ENCODE data around the gene PCDHB15. TPM values are rescaled to one million over a fixed set of nuclear protein-coding genes. Genes with fewer than 3 reads are reported as not detected.

The PCDHB15 gene
- total RNA-seq, 1 experiment from 2014 or later = 7.0 TPM

DNA sequence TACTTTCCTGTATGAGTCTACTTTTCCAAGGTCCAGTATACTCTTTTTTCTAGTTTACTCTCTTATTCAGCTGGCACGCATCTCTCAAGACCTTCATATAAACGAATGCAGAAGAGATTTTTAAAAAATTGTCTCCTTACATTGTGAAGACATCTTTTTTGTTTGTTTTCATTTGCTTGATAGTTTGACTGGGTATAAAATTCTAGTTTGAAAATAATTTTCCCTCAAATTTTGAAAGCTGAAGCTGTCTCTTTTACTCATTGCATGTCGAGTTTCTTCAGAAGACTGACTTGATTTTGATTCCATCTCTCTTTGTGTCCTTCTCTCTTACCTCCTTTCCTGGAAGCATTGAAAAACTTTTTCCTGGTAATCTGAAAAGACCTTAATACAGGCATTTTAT is 48.8 kb upstream of the PCDHB15 start:
- Histone ChIP-seq H3K79me2 (ENCODE audit: insufficient read depth, low read length) (no peaks in the 10 kb centered on the region), H3K18ac (ENCODE audit: insufficient read length, low read depth, low read length) (no peak overlapping the region), H2BK15ac (ENCODE audit: low read depth, low read length) (no peak overlapping the region), H3K23ac (ENCODE audit: insufficient read length, low read depth, low read length) (no peak overlapping the region), H3K56ac (ENCODE audit: insufficient read length, low read depth, low read length) (no peak overlapping the region), H2BK20ac (ENCODE audit: low read depth, low read length, poor library complexity, severe bottlenecking) (no peak overlapping the region), H3K79me1 (ENCODE audit: insufficient read depth, low read depth, low read length, poor library complexity, severe bottlenecking) (no peaks in the 10 kb centered on the region), H2BK5ac (ENCODE audit: insufficient read length, low read length) (no peak overlapping the region), H3T11ph (ENCODE audit: low read length) (no peak overlapping the region), H3K27ac (ENCODE audit: insufficient read length, low read depth, low read length) (no peak overlapping the region), H2BK120ac (ENCODE audit: low read depth, low read length, poor library complexity, severe bottlenecking) (no peak overlapping the region), H3K23me2 (ENCODE audit: insufficient read length, low read depth, low read length, poor library complexity, severe bottlenecking) (no peaks in the 10 kb centered on the region), H2AK5ac (ENCODE audit: insufficient read length, low read length) (no peak overlapping the region), H4K20me1 (ENCODE audit: control insufficient read depth, insufficient read depth, insufficient read length) (no peaks in the 10 kb centered on the region), H3K4me1 (ENCODE audit: insufficient read depth, low read length) (no peaks in the 10 kb centered on the region), H3K9ac (ENCODE audit: extremely low read depth, insufficient read length, low read length) (no peak overlapping the region), H4K91ac (ENCODE audit: insufficient read length, low read depth, low read length) (no peak overlapping the region), H3K9me3 (ENCODE audit: control insufficient read depth, low read depth, low read length) (no peaks in the 10 kb centered on the region), H3K4me2 (ENCODE audit: insufficient read depth, insufficient read length, low read length) (no peak overlapping the region), H2BK12ac (ENCODE audit: insufficient read length, low read depth, low read length) (no peak overlapping the region), H3K27me3 (ENCODE audit: insufficient read depth, low read length) (no peaks in the 10 kb centered on the region), H2AFZ (ENCODE audit: low read length) (no peak overlapping the region), H4K8ac (replicated peaks; ENCODE audit: insufficient read length, low read depth, low read length) (no peak overlapping the region), H3K14ac (ENCODE audit: insufficient read depth, low read length) (no peak overlapping the region), H4K5ac (ENCODE audit: insufficient read length, low read depth, low read length) (no peak overlapping the region), H3K4ac (ENCODE audit: low read depth, low read length) (no peak overlapping the region)
- H3K9me3 Mint-ChIP-seq = peaks cover 35 to 38% of the 10 kb centered on the region in 2 experiments
- H3K27me3 Mint-ChIP-seq (ENCODE audit: low read depth) = no peaks in the 10 kb centered on the region; the same call in 1 of the 2 replicates
- DNase-seq = no peak
- WGBS (ENCODE audit: extremely low coverage, insufficient read length, low lambda C conversion rate) = no CpG with 5 or more reads among the region's 3 CpGs
- H3K36me3 Mint-ChIP-seq (ENCODE audit: insufficient read depth in 1 of 3, low read depth in 3 of 3) = peaks cover 8 to 30% (median 9%) of the 10 kb centered on the region in 3 experiments; a peak in 6 of 7 replicates
- TF ChIP-seq, protein P1, sequence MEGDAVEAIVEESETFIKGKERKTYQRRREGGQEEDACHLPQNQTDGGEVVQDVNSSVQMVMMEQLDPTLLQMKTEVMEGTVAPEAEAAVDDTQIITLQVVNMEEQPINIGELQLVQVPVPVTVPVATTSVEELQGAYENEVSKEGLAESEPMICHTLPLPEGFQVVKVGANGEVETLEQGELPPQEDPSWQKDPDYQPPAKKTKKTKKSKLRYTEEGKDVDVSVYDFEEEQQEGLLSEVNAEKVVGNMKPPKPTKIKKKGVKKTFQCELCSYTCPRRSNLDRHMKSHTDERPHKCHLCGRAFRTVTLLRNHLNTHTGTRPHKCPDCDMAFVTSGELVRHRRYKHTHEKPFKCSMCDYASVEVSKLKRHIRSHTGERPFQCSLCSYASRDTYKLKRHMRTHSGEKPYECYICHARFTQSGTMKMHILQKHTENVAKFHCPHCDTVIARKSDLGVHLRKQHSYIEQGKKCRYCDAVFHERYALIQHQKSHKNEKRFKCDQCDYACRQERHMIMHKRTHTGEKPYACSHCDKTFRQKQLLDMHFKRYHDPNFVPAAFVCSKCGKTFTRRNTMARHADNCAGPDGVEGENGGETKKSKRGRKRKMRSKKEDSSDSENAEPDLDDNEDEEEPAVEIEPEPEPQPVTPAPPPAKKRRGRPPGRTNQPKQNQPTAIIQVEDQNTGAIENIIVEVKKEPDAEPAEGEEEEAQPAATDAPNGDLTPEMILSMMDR (conservative IDR thresholded peaks at IDR 0.05) = no peak
- H3K27ac Mint-ChIP-seq = no peak overlapping the region
- H3K4me1 Mint-ChIP-seq = peaks cover 4 to 11% of the 10 kb centered on the region in 2 experiments
- no peak overlapping the region for H3K4me3 Mint-ChIP-seq

All from H9 (cell line).